GM12873 (cell line): ENCODE measurements around the gene PLCH2.

Experiments used
- CTCF ChIP-seq: IDR thresholded peaks from 2 replicates; pipeline ENCODE4 v1.5.1; 2012; ENCODE audit warnings: low read depth, mild to moderate bottlenecking, moderate library complexity, low read length, control low read depth; ENCODE audit not compliant: insufficient read depth; ENCODE audit errors: missing control alignments

The PLCH2 gene

GRCh38 chr1:2528966-2529783 lies 53.1 kb downstream of the PLCH2 start:
- TF ChIP-seq CTCF: no peak

GRCh38 chr1:2529784-2530512 lies 53.9 kb downstream of the PLCH2 start, which contains the start of gene HES5:
TSS of gene HES5 (minus strand) at chr1:2530263. CDS start at chr1:2530164, 99 bp downstream.
- no peak for TF ChIP-seq CTCF

- no peak for TF ChIP-seq CTCF
Measured at GRCh38 chr1:2530513-2531361, 54.6 kb downstream of the PLCH2 start.

GRCh38 chr1:2532485-2533160 lies 56.5 kb downstream of the PLCH2 start:
- no peak for TF ChIP-seq CTCF

- TF ChIP-seq CTCF: no peak
Measured at GRCh38 chr1:2533365-2533764, 57.3 kb downstream of the PLCH2 start.

GRCh38 chr1:2534315-2534686 lies 58.2 kb downstream of the PLCH2 start:
- no peak for TF ChIP-seq CTCF
